Body of pancreas (tissue), 4 donors: ENCODE measurements around the gene GPHA2.

Experiments
- POLR2A ChIP-seq, 3 donors: fragments of 450-650 bp; IDR thresholded peaks; one replicate each; pipeline ENCODE4 v1.6.1; 2016; ENCODE audit warnings: antibody characterized with exemption in 3 of 3, mild to moderate bottlenecking in 2 of 3
- TF ChIP-seq, protein P1 (sequence below), 7 experiments: fragments of 450-650 bp in 4 of 7; fragments of 200-600 bp in 3 of 7; sonication (generic) in 3 of 7; IDR thresholded peaks; one replicate each; pipeline ENCODE4 v1.5.1; 2016 to 2019; ENCODE audit warnings: antibody characterized with exemption in 7 of 7

- TF ChIP-seq, protein P1, sequence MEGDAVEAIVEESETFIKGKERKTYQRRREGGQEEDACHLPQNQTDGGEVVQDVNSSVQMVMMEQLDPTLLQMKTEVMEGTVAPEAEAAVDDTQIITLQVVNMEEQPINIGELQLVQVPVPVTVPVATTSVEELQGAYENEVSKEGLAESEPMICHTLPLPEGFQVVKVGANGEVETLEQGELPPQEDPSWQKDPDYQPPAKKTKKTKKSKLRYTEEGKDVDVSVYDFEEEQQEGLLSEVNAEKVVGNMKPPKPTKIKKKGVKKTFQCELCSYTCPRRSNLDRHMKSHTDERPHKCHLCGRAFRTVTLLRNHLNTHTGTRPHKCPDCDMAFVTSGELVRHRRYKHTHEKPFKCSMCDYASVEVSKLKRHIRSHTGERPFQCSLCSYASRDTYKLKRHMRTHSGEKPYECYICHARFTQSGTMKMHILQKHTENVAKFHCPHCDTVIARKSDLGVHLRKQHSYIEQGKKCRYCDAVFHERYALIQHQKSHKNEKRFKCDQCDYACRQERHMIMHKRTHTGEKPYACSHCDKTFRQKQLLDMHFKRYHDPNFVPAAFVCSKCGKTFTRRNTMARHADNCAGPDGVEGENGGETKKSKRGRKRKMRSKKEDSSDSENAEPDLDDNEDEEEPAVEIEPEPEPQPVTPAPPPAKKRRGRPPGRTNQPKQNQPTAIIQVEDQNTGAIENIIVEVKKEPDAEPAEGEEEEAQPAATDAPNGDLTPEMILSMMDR (IDR thresholded peaks at IDR 0.05), result no peak
- no peak for TF ChIP-seq POLR2A (IDR thresholded peaks at IDR 0.05)
Observed at GRCh38 chr11:64954201-64954600, 18.5 kb upstream of the GPHA2 start.
